HG02938 (cell line): ENCODE measurements around the gene CCNY.

ENCODE experiments used
- ATAC-seq: cut with Tn5 transposase; IDR thresholded peaks from one replicate; pipeline ENCODE4 v1.9.1; 2021; ENCODE audit warnings: mild to moderate bottlenecking, moderate library complexity; ENCODE audit not compliant: unreplicated experiment

Gene CCNY

DNA sequence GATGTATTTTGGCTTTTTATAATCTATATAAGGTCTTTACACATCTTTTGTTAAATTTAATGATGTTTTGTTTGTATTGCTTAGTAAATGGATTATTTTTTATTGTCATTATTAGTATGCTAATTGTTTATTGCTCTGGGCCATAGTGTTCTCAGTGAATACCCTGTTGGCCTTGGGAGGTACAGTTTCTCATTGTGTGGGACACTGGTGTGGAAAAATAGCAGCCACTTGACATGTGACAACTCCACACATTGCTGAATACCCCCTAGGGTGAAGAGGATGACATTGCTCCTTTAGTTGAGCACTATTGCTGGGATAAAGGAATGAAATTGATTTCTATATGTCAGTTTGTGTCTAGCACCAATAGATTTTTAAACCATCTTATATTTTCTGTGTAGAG, 130.9 kb downstream of the CCNY start:
- no peak for ATAC-seq

DNA sequence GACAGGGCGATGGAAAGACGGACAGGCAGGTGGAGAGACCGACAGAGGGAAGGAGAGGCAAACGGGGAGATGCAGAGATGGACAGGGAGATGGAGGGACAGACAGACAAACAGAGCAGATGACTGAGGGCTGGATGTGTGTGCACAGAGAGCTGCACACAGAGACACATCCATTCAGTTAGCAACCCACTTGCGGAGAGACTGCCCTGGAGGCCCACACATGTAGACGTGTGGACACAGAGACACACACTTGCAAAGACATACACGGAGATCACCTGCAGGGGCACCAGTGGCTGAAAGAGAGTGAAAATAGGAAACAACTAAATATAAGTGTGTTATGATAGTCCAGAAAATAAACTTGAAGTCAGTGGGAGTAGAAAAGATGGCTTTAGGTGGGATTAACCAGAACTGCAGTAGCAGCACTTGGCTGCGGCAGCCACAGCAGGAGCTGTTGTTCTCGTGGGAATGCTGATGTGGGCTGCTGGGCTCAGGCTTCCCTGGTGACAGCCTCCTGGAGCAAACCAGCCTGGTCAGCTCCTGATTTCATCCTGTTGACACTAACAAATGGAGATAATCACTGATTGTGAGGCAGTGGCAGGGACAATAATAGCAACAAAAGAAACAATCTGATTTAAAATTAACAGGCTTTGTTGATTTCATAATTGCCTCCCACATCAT, 134.1 kb downstream of the CCNY start:
- no peak for ATAC-seq

DNA sequence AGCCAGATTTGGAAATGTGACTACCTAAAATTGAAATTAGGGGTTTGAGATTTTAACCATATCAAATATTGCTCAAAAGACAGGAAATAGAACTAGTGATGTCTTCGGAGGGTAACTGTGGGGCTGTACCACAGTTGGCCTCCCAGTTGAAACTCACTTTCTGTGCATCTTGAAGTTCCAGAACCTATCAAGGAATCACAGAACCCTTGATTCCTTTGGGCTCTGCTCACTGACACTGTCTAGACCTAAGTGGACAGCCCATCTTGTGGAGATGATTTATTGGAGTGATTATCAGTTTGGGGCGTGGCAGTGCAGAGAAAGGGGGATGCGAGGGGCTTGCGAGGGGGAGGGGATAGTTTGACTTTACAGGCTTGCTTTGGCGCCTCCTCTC, 134.6 kb downstream of the CCNY start:
- no peak for ATAC-seq

DNA sequence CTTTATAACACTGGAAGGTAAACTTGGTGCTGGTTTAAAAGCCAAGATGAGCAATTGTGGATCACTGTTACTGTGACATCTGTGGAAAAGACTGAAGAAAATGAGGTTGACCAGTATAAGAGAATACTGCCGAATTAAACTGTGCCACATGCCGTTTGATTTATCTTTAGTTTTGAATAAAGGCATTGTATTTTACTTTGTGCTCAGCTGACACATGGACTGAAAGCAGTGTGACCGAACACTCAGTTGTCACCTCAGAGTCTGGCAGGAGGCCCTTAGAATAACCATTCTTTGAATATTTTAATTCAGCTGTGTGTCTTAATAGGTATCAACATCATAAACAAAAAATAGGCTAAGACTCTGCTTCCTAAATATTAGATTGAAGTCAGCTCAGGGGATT, 135.1 kb downstream of the CCNY start:
- ATAC-seq = no peak

DNA sequence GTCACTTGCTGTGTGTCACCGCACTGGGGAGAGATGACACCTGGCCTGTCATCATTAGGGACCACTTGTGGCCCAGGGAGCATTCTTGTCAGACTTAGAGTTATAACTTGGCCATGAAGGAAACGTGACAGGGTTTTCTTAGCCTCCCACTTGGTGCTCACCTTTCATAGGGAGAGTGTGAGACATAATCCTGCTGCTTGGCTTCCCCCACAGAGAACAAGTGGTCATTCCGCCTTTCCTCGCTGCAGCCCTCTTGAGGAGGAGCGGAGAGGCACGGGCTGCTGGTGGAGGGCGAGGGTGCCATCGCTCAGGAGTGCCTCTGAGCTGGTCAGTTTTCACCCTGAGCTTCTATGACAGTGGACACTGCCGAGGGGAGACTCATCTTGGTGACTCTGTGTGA, 143.8 kb downstream of the CCNY start:
- ATAC-seq = no peak

DNA sequence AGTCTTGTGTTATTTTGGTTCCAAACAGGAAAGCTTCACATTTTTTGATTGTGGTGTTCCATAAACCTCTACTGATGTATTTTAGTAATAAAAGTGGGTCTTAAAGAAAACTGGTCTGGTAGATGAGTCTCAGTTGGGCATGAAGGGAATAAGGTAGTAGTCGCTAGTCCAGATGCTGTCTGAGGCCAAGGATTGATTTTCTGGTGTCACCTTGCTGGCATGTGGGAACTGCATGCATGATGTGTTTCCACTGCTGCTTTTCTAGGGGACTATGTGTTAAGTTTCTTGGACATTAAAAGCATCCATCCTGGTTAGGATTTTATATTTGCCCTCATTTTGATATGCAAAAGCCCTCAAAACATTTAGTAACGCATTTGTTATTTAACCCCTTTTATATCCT, 145.1 kb downstream of the CCNY start:
- ATAC-seq = no peak

DNA sequence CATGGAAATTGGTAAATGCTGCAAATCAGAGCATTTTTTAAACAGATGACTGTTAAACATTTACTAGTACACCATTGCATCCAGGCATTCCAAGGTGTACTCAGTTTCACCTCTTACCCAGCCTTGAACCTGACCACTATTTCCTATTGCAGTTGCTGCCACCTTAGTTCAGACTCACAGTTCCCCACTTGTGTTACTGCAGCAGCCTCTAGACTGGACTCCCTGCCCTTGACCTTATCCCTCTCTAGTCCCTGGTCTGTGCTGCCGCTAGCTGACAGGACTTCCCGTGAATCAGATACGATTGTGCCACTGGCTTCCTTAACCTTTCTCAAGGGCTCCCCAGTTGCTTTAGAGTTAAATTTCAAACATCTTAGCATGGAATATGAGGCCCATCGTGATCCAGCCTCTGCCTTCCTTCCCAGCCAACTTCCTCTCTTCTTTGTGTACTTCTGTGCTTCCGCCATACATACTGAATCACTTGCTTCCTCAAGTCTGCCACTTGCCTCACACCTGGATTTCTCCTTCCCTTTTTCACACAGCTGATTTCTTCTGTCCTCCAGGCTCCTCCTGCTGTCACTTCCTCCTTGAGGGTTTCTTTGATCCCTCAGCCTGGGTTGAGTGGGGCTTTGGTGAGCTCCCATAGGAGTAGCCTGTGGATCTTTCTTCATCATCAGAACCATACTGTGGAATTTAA, 150.1 kb downstream of the CCNY start:
- no peak for ATAC-seq

DNA sequence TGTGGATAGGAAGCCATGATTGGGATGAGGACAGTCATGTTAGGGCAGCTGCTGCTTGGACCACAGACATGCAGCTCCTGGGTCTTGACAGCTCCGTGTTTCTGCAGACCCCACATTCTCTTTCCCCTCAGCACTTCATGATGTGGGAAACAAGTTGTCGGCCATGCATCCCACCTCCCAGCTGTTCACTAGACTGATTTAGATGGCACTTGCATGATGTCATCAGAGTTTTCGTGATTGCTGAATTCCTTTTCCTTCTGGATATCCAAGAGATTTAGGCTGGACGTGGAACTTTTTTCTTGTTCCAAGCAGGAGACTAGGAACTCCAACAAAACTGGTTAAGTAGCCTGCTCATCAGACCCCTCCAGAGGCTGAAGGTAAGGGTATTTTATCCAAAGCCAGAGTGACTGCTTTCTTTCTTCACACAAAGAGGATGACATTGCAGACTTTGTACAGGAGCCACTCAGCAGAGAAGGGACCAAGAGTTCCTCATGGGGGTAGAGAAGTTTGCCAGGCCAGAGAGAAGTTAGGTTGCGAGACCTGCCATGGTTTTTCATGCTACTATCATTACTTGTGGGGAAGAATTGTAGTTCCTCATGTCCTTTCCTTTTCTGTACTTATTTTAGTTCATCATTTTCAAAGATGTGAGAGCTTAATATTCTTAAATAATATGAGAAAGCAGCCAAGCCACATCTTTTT, 151.2 kb downstream of the CCNY start:
- no peak for ATAC-seq

DNA sequence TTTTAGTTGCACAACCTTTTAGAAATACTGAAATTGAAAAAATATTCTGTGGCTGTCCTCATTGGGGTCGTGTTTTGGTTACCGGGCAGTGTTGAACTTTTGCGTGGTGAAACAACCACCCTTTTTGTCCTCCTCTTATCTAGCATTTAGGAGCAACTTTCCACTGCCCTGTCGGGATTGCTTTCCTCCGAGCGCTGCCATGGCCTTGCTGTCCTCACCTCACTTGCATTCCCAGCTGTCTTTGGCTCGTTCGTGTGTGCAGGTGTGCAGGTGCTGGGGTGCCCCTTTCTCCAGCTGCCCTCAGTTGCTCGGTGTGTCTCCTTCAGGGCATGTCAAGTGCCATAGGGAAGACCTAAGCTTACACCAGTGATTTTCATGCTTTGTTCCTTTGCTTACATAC, 151.9 kb downstream of the CCNY start:
- ATAC-seq = no peak

DNA sequence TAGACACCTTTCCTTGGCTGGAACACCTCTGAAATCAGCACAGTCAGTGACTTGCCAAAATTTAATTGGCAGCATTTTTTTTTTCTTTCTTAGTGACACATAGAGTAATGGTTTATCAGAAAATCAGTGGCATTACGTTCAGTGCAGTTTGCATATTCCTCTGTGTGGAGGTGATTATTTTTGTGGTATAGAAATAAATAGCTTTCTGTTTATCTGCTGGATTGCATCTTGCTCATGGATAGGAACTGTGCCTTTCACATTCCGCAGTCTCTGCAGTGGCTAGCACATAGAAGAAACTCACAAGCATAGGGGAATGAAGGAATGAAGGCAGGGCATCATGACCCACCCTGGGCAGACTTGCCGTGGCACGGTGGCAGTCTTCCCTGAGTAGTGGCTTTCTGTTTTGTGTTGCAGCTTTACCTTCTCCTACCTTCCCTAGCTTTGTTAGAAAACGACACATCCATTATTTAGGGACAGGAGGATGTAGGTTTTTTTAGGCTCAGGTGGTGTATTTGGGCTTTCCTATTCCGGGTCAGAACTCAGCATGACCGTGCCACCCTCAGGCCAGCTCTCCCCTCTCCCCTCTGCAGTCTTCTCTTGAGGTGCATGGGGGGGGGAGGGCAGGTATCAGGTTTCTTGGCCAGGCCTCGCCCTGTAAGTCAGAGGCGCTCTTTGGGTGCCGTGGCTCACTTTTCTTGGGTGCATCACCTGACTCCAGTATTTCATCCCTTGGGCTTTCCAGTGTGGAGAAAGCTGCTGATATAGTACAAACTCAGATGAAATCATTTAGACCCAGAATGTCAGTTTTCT, 156.3 kb downstream of the CCNY start:
- no peak for ATAC-seq

DNA sequence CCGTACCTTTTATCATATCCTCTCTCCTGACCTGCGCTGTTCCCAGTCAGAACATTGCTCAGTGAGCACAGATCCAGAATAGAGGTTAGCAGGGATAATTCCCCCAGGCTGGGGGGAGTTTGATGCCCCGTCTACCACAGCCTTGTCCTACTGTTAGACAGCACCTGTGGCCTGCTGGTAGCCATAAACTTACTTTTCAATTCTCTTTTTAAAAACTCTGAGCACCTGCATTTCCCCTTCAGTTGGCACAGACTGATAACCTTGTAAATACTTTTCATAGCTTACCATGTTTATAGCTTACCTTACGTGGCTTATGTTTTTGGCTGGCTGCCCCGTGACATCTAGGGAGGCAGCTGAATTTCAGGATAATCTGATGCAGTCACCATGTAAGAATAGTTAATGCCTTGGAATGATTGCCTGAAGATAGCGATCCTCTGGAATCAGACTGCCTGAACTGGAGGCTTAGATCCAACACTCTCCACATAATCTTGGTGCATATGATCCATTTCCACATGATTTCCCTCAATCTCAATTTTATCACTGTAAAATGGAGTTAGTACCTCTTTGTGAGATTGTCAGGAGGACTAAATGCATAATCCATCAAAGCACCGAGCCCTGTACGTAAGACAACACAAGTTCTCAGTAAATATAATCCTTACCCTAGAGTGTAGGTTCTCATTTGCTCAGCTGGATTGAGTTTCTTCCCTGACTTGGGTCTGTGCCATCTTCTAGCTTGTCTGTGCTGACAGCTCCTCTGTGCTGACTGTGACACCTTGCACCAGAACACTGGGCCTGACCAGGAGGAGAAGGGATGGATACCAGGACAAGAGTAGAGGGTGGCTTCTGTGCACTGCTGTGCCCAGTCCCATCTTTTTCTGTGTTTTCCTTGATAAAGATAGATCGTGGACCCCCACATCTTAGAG, 157.1 kb downstream of the CCNY start:
- ATAC-seq = no peak

DNA sequence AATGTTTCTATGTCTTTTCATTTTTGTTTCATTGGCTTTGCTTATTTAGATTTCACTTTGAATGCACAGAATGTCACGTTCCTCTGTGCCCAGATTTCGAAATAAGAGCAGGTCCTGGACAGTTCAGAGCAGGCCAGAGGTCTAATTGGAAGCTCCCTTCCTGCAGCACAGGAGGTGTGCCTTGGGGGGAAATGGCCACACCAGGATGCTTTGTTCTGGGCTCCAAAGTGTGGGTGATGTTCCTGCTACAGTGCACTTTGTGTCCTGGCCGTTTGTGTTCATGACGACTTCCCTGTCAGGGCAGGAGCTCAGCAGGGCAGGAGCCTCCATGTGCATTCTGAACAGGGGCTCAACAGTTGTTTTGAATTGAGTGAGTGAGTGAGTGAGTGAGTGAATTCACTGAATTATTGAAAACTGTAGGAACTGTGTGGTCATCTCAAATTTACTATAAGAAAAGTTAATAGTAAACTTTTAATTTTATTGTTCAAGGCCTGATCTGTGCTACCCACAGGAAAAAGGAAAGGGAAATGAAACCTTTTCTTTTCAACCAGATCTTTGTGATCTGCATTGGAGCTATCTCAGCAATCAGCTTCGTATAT, 159.3 kb downstream of the CCNY start:
- ATAC-seq = peak; percentile 54

DNA sequence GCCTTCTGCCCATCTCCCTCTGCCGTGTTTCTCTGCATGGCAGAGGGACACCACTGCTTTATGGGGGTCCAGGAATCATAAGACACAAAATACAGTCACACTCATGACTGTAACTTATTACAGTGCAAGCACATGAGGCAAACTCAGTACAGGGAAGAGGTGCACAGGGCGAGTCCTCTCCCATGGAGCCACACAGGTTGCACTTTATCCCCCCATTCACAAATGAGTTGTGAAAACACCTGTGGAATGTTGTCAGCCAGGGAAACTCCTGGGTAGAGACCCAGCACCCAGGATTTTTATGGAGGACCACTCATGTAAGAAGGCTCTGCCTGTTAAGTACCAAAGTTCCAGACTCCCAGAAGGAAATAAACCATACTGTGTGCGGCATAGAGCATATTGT, 161.6 kb downstream of the CCNY start:
- ATAC-seq = no peak

DNA sequence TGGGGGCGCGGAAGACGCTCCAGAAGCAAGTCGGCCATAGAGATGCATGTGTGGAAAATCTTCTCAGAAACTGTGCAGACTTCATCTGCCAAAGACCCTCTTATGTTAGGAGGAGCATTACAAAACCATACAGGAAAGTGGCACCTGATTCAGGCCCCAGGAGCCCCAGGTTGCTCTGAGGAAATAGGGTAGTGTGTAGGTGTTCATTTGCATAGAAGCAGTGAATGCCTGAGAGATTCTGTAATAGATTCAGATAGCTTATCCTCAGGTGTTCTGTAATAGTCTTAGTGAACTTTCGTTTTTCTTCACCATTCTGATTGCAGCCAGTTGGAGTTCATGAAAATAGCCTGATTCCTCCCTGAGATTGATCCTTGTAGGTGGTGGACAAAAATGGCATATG, 162.4 kb downstream of the CCNY start:
- ATAC-seq = peak; percentile 78

DNA sequence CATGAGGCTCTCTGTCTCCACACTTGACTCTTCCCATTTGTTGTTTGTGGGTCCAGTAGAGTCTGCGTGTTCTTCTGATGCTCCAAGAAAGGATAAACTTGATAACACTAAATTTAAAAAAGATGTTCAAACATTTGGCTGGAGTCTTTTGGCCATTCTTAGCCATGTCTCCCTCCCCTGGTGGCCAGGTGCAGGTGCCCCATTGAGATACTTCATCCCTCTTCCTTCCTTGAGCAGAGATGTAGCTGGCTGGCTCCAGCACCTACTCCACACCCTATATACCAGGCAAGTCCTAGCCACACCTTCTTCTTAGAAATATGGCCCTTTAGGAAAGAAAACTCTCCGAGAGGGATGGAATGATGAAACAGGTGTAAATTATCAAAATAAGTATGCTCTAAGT, 165.6 kb downstream of the CCNY start:
- no peak for ATAC-seq

DNA sequence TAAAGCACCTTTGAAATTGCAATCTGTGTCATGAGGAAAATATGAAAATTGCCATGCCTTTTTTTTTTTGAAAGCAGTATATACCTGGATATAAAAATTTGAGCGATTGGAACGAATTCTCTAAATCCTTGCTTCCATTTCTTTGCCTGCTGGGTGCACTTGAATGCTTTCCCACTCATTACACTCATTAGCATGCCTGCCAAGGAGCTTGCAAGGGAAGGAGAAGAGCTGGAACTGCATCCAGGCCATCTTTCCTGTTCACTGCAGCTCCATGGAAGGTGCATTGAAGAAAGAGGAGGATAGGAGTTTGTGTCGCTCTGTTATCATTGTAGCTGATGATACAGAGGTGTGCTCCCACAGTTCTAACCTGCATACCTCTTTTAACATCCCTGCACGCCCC, 166.4 kb downstream of the CCNY start:
- ATAC-seq = no peak

DNA sequence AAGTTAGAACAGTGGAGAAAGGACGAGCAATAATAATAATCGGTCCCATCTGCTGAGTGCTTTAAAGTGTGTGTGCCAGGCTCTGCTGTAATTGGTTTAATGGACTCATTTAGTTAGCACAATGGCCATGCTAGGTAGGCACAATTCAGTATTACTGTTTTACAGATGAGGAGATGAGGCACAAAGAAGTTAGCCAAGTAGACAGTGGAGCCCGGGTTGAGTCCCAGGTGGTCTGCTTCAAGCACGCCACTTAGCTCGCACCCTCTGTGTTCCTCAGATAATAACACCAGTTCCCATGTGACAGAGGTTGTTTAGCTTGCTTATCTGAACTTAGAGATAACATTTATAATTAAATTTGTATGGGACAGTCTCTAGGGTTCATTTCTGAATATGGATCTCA, 167.3 kb downstream of the CCNY start:
- no peak for ATAC-seq

DNA sequence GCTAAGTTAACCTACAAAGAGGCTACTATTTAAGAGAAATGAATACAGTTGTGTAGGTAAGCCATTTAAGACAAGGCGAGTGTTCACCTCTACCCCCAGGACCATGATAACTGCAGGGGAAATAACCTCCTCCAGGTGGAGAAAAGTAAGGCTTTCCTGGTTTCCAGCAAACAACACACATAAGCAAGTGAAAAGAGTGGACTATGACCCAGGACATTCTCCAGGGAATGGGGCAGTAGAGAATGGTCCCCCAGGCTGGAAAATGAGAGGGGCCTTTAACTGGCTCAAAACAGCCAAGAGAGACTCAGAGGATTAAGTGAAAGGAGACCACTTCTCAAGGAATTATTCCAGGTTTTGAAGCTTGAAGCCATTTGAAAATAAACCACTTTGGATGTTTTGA, 167.8 kb downstream of the CCNY start:
- no peak for ATAC-seq

DNA sequence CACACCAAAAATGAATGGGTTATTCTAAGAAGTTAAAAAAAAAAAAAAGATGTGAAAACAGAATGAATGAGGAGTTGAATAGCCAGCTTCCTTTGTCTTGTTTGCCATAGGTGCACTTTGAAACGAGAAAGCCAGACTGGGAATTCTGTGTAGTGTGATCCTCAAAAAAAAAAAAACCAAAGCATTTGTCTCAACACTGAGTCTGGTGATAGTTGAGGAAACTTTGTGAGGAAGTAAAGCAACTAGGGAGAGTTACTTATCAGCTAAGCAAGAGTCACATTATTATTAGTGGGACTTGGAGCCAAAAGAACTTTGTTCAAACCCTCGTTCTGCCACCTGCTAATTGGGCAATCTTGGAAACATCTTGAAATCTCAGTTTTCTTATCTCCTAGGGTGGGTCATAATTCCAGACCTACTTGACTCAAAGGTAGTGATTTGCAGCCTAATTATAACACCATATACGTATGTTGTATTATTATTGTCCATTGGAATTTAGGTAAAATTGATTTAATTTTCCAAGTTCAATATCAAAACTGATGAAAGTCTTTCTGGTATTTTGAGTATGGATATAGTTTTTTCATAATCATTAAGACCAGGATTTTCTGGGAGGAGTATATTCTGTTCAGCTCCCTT, 169.0 kb downstream of the CCNY start:
- no peak for ATAC-seq

DNA sequence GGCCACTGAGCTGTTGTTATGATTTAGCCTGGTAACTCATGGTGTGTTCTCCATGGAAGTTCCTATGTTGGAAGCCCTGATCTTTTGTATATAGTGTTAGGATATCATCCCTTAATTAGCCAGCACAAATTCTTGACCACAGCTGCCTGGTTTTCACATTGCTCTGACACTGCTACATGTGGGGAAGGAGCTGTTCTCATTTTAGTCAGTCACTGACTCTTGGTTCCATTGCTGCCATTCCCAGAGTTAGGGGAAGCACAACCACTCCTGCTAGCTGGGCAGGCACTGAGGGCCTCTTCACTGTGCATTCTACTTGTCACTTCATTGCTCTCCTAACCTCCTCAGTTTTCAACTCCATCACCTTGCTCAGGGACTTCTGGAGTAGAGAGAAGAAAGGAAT, 170.4 kb downstream of the CCNY start:
- ATAC-seq = no peak
